Skeletal muscle satellite cell (primary cell): ENCODE results near the gene BAG2.
A peak's percentile ranks its signal among the peaks of the same experiment; 100 is the strongest.

Source experiments
- H3K27me3 ChIP-seq: 2 replicates; pipeline ENCODE4 v1.7.0; 2013; ENCODE audit warnings: low read length; ENCODE audit not compliant: control insufficient read depth, insufficient read depth
- H3K36me3 ChIP-seq: 2 replicates; pipeline ENCODE4 v1.7.0; 2013; ENCODE audit warnings: mild to moderate bottlenecking, control low read depth, low read length; ENCODE audit not compliant: insufficient read depth
- H3K4me1 ChIP-seq: 2 replicates; pipeline ENCODE4 v1.7.0; 2013; ENCODE audit warnings: low read length; ENCODE audit not compliant: control insufficient read depth, insufficient read depth
- H3K4me2 ChIP-seq: 2 replicates; pipeline ENCODE4 v1.7.0; 2013; ENCODE audit warnings: mild to moderate bottlenecking, low read length
- H3K4me3 ChIP-seq: 2 replicates; pipeline ENCODE4 v1.7.0; 2013; ENCODE audit warnings: low read length
- H3K9ac ChIP-seq: 2 replicates; pipeline ENCODE4 v1.7.0; 2013; ENCODE audit warnings: mild to moderate bottlenecking, low read depth, low read length, moderate library complexity
- H3K9me3 ChIP-seq: replicated peaks from 2 replicates; pipeline ENCODE4 v1.7.0; 2013; ENCODE audit warnings: mild to moderate bottlenecking, control low read depth, low read length

The BAG2 gene

DNA sequence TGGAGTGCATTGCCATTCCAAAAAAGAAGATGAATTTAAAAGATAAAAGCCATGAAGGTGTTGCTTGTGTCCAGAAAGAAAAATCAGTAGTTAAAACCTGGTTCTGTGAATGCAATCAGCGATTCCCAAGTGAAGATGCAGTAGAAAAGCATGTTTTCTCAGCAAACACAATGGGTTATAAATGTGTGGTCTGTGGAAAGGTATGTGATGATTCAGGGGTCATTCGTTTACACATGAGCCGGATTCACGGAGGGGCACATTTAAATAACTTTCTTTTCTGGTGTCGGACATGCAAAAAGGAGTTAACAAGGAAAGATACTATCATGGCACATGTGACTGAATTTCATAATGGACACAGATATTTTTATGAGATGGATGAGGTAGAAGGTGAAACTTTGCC, 24.7 kb upstream of the BAG2 start:
- Histone ChIP-seq H3K9ac (no peak overlapping the region), H3K36me3 (peaks cover 38% of the 10 kb centered on the region), H3K4me3 (no peak overlapping the region), H3K4me2 (no peak overlapping the region), H3K4me1 (no peaks in the 10 kb centered on the region), H3K27me3 (no peaks in the 10 kb centered on the region), H3K9me3 (no peaks in the 10 kb centered on the region)

GRCh38 chr6:57147955-57148858, 23.9 kb upstream of the BAG2 start:
- no peak overlapping the region for H3K9ac ChIP-seq
- no peaks in the 10 kb centered on the region for H3K4me1 ChIP-seq
- H3K9me3 ChIP-seq, result no peaks in the 10 kb centered on the region
- H3K4me2 ChIP-seq, result no peak overlapping the region
- H3K4me3 ChIP-seq, result no peak overlapping the region
- H3K27me3 ChIP-seq, result no peaks in the 10 kb centered on the region
- H3K36me3 ChIP-seq, result peaks cover 33% of the 10 kb centered on the region

GRCh38 chr6:57158658-57159057, 13.5 kb upstream of the BAG2 start:
- H3K4me1 ChIP-seq, result peaks cover 12% of the 10 kb centered on the region

GRCh38 chr6:57159127-57159526, 13.0 kb upstream of the BAG2 start:
- Histone ChIP-seq H3K4me3 (no peak overlapping the region), H3K4me1 (peaks cover 12% of the 10 kb centered on the region), H3K9me3 (no peaks in the 10 kb centered on the region), H3K36me3 (peaks cover 30% of the 10 kb centered on the region), H3K4me2 (no peak overlapping the region), H3K27me3 (no peaks in the 10 kb centered on the region), H3K9ac (no peak overlapping the region)

More at GRCh38 chr6:57158658-57159057, 13.5 kb upstream of the BAG2 start:
- Histone ChIP-seq H3K9me3 (no peaks in the 10 kb centered on the region), H3K4me3 (no peak overlapping the region), H3K36me3 (peaks cover 32% of the 10 kb centered on the region), H3K27me3 (no peaks in the 10 kb centered on the region), H3K9ac (no peak overlapping the region), H3K4me2 (no peak overlapping the region)

DNA sequence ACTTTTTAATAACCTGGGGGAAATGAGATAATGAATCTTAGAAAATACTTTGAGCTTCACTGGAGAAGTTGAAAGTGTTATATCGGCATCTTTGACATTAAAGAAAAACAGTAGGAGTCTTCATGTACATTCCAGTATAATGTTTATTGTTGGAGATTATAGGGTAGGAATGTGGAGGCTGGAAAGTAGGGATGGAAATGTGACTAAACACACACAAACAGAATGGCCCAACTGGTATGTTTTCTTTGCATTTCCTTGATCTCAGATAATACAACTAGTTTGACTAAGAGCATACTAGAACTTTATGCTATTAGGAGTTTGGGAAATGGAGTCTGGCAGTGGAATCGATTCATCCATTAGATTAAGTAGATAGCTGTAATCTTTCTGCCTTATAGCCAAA, 10.1 kb upstream of the BAG2 start:
- no peak overlapping the region for H3K4me3 ChIP-seq
- peaks cover 3% of the 10 kb centered on the region for H3K9me3 ChIP-seq
- H3K4me1 ChIP-seq, result peaks cover 12% of the 10 kb centered on the region
- no peak overlapping the region for H3K4me2 ChIP-seq
- no peaks in the 10 kb centered on the region for H3K27me3 ChIP-seq
- no peak overlapping the region for H3K9ac ChIP-seq
- peaks cover 33% of the 10 kb centered on the region for H3K36me3 ChIP-seq

DNA sequence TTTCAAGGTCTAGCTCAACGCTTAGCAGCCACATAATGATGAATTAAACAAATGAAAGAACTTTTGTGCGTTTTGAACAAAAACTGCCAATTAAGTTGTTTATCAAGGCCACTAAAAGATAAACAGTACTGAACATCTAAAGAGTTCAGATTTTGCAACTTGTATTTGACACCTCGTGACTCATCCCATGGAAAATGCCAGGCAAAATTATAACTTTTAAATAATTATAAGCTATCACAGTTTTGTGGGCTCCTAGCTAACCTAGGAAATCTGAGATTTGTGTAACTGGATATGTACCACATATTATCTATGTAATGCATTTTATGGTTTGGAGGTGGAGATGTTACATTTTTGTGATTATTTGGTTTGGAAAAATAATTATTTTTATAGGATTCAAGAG, 9.6 kb upstream of the BAG2 start:
- Histone ChIP-seq H3K27me3 (no peaks in the 10 kb centered on the region), H3K4me3 (no peak overlapping the region), H3K9me3 (peaks cover 3% of the 10 kb centered on the region), H3K4me2 (no peak overlapping the region), H3K9ac (no peak overlapping the region), H3K4me1 (peaks cover 12% of the 10 kb centered on the region), H3K36me3 (peaks cover 38% of the 10 kb centered on the region)

DNA sequence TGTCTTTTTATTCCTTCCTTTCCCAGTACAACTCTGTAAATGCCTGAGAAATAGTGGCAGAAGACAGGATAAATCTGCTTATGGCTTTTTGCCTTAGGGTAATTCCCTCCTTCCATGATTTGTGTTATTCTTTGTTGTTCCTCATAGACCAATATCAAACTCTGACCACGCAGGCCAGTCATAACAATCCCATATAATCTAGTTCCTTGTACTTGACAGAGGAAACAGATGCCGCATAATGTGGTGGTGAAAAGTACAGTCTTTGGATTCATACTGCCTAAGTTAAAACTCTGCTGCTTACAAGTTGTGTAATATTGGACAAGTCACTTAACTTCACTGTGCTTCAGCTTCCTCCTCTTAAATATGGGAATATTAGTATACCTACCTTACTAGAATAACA, 8.2 kb upstream of the BAG2 start:
- no peak overlapping the region for H3K4me3 ChIP-seq
- H3K4me2 ChIP-seq, result no peak overlapping the region
- no peaks in the 10 kb centered on the region for H3K27me3 ChIP-seq
- H3K9ac ChIP-seq, result no peak overlapping the region
- H3K36me3 ChIP-seq, result peaks cover 43% of the 10 kb centered on the region
- H3K4me1 ChIP-seq, result peaks cover 7% of the 10 kb centered on the region
- H3K9me3 ChIP-seq, result peaks cover 3% of the 10 kb centered on the region

DNA sequence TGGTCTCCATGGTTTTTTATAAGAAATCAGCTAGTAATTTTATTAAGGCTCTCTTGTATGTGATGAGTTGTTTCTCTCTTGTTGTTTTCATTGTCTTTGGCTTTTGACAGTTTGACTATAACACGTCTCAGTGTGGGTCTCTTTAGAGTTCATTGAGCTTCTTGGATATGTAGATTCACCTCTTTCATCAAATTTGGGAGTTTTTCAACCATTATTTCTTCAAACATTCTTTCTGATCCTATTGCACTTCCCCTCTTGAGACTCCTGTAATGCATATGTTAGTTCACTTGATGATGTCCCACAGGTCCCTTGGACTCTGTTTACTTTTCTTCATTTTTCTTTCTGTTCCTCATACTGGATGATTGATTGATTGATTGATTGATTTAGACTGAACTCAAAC, 7.0 kb upstream of the BAG2 start:
- H3K4me2 ChIP-seq, result no peak overlapping the region
- H3K9ac ChIP-seq, result no peak overlapping the region
- peaks cover 43% of the 10 kb centered on the region for H3K36me3 ChIP-seq
- no peaks in the 10 kb centered on the region for H3K27me3 ChIP-seq
- H3K9me3 ChIP-seq, result peaks cover 3% of the 10 kb centered on the region
- peaks cover 7% of the 10 kb centered on the region for H3K4me1 ChIP-seq
- H3K4me3 ChIP-seq, result no peak overlapping the region

GRCh38 chr6:57173056-57173885, 1.1 kb downstream of the BAG2 start:
- H3K36me3 ChIP-seq, result peaks cover 5% of the 10 kb centered on the region
- H3K4me3 ChIP-seq, result peak overlapping the region; percentile 87
- no peaks in the 10 kb centered on the region for H3K9me3 ChIP-seq

DNA sequence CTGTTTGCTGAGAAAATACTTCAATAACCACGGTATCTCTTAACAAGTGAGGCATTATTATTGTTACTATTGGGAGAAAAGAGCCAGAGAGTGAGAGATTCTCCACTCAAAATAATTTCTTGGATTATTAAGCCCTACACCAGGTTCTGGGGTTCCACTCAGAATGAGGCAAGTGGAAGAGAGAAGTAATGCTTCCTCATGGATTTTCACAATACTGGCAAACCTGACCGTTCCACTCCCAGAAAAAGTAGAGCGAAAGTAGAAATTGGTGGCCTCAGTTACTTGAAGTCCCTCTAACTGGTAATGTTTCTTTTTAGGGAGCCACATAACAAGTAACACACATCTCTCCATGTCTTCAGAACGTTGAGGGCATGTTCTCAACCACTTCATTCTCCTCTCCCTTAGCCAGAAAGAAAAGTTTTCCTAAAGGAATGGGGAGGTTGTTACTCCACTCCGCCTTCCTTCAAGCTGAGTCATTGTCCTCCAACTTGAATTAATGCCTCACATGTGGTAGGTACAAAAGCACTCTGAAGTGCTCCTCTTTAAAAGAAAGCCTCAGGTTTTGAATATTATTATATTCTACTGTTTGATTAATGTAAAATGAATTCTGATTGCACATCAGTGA, 1.9 kb downstream of the BAG2 start:
- H3K36me3 ChIP-seq, result peaks cover 6% of the 10 kb centered on the region
- H3K9me3 ChIP-seq, result no peaks in the 10 kb centered on the region
- H3K9ac ChIP-seq, result peak overlapping the region; percentile 90
- peak overlapping the region; percentile 87 for H3K4me3 ChIP-seq
- peak overlapping the region; percentile 86 for H3K4me2 ChIP-seq
- H3K27me3 ChIP-seq, result no peaks in the 10 kb centered on the region
- peaks cover 40% of the 10 kb centered on the region for H3K4me1 ChIP-seq

More at GRCh38 chr6:57173056-57173885, 1.1 kb downstream of the BAG2 start:
- Histone ChIP-seq H3K4me2 (peak overlapping the region; percentile 86), H3K27me3 (no peaks in the 10 kb centered on the region), H3K9ac (peak overlapping the region; percentile 90), H3K4me1 (peaks cover 34% of the 10 kb centered on the region)

DNA sequence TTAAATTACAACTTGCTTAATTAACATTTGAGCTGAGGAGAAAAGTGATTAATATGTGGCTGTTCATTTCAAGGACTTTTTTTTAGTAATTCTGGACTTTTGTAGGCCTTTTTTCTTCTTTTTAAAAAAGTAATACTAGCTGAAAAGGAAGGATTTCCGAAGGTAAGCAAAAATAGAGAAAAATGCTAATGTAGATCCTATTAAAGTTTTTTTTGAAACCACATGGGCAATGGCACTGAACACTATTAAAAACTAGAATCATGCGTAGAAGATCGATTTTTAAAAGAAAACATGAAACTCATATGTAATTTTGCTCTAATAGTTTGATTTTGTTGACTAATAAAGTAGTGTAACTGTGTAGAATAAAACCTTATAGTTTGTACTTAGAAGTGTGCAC, 2.4 kb downstream of the BAG2 start:
- H3K4me3 ChIP-seq, result peak overlapping the region; percentile 87
- peak overlapping the region; percentile 90 for H3K9ac ChIP-seq
- H3K36me3 ChIP-seq, result peaks cover 10% of the 10 kb centered on the region
- no peaks in the 10 kb centered on the region for H3K9me3 ChIP-seq
- peak overlapping the region; percentile 86 for H3K4me2 ChIP-seq
- H3K27me3 ChIP-seq, result no peaks in the 10 kb centered on the region
- H3K4me1 ChIP-seq, result peaks cover 43% of the 10 kb centered on the region
